Dedifferentiated amniotic fluid mesenchymal stem cell (primary cell): Measurements from ENCODE around the gene APLNR.

Experiments
- DNase-seq: peaks from one replicate; pipeline ENCODE4 v3.0.0-alpha.2; 2016; ENCODE audit errors: extremely low spot score

APLNR gene

DNA sequence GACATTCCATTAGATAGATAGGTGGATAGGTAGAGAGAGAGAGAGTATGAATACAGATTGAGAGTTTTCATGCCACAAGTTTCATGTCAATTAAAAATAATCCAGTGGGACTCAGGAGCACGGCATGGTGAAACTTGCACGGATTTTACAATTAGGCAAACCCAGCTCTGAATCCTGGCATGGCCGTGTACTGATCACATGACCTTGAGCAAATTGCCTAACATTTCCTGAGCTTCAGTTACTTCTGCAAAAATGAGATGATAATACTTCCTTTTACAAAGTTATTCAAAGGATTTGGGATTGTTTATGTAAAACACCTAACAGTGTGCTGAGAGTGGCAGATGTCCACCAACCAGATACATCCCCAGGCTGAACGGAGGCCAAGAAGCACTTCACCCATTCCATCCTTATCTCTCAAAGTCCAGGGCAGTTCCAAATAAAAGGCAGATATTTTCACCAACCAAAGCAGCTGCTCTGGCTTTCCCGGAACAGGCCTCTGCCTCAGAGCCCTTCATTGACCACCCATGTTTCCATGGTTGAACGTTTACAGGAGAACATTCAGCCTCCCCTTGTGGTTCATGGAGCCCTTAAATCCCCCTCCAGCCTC is 17.9 kb downstream of the APLNR start:
- DNase-seq: peak; percentile 22

- DNase-seq: no peak
Observed at GRCh38 chr11:57217053-57217452, 20.0 kb downstream of the APLNR start.

- DNase-seq: no peak
Observed at GRCh38 chr11:57216463-57216862, 20.6 kb downstream of the APLNR start.

DNA sequence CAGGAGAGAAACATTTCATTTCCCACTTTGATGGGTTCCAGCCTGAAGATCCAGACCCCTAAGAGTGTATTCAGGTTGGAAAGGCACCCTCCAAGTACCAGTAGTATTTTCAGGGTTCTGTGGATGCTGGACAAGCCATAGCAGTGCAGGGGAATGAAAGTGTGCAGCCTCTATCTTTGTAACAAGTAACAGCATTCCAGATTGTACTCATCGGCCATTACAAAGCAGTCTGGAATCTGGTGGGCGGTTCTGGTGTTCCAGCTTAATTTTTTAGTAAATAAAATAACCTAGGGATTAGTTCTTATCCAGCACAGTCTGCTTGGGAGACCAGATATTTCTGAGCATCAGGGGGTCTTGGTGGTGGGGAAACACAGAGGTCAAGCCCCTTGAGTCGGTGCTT is 22.6 kb downstream of the APLNR start:
- DNase-seq: peak; percentile 88

DNA sequence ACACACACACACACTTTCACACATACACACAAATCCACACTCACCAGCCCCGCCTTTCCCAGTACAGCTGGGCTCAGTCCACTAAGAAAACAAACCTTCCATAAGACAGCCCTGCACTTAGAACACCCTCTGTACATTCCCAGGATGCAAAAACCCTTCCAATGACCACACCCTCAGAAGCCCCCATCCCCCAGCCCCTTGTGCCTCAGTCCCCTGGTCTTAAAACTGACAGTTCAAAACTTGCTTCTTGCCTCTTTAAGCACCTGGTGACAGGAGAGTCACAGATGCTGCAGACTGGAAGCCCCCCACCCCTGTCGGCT is 23.0 kb downstream of the APLNR start:
- DNase-seq: no peak

GRCh38 chr11:57213342-57214097 is 23.5 kb downstream of the APLNR start:
- DNase-seq: no peak

DNA sequence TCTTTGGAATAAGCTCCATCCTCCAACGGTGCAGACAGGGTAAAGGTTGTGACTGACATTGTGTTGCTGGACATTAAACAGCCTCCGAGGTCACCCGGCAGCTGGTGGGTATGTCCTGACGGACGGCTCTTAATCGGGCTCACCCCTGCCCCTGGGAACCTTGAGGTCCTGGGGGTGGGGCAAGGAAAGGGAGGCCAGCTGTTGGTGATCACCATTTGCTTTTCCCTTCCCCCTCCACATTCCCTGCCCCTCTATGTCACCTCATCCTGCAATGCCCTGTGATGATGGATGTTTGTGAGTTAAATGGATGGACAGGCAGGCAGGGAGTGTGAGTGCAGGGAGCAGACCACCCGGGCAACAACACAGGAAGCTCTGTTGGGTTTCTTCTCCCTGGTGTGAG is 26.3 kb downstream of the APLNR start:
- no peak for DNase-seq

DNA sequence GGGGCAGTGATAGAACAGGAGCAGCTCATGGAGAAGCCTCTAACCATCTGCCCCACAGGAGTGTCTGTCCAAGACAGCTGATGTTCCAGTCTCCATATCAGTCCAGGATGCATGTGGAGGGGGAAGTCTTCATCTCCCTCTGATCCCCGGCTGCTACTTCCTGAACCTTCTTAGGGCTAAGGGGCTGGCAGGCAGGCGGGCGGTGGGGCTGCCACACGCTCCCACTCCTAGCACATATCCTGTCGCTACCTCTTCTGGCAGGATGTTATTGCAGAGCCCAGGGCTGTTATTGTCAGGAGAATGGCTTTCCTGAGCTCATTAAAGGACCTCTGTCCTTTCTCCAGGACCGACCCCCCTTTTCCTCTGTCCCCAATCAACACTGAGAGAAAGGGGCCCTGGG is 29.9 kb downstream of the APLNR start:
- no peak for DNase-seq

GRCh38 chr11:57205041-57205641 is 31.9 kb downstream of the APLNR start:
- peak; percentile 85 for DNase-seq

GRCh38 chr11:57203882-57204480 is 33.1 kb downstream of the APLNR start:
- DNase-seq: no peak

- DNase-seq: no peak
Observed at GRCh38 chr11:57203359-57203758, 33.7 kb downstream of the APLNR start.

DNA sequence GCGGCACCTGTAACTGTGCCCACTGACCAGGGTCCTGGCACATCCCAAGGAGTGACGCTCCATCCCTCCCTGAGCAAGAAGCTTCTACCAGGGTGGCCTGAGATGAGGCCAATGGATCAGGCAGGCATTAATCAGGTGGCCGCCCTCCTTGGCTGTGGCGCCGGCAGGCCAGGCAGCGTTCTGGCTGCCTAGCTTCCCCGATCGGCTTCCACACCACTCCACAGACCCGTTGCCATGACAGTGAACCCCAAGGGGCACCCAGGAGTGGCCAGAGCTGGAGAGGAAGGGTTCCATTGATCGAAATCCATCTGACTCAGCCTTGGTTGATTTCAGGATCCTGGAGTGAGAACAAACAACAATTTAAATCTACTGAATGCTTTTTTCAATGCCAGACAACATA is 34.8 kb downstream of the APLNR start:
- DNase-seq: no peak

DNA sequence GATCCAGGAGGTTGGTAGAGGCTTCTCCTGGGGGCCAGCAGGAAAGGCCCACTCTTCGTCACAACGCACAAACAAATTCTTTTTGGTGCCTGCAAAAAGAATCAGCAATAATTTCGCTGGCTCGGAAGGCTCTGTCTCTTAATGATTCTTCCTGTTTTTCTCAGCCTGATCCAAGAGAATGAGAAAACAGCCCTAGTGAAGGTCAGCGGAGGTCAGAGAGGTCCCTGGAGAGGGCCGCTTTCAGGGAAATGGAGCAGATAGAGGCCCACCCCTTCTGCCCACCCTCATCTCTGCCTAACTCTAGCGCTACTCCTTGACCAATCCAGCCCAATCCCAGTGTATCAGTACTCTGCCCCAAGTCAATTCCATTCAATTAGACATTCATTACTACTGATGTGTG is 36.1 kb downstream of the APLNR start:
- no peak for DNase-seq

DNA sequence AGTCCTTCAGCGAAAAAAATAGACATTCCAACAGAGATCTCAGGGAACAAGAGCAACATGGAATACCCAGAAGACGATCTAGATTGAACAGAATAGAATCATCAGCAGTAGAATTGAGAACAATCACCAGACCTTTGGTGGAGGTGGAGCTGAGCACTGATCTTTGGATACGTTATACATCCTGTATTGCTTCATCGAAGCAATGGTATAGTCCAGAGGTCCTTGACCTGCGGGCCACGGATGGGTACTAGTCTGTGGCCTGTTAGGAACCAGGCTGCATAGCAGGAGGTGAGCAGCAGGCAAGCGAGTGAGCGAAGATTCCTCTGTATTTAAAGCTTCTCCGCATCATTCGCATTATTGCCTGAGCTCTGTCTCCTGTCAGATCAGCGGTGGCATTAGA is 37.7 kb downstream of the APLNR start:
- no peak for DNase-seq

- no peak for DNase-seq
Observed at GRCh38 chr11:57197762-57198161, 39.3 kb downstream of the APLNR start.

GRCh38 chr11:57196596-57196995 is 40.5 kb downstream of the APLNR start:
- no peak for DNase-seq

DNA sequence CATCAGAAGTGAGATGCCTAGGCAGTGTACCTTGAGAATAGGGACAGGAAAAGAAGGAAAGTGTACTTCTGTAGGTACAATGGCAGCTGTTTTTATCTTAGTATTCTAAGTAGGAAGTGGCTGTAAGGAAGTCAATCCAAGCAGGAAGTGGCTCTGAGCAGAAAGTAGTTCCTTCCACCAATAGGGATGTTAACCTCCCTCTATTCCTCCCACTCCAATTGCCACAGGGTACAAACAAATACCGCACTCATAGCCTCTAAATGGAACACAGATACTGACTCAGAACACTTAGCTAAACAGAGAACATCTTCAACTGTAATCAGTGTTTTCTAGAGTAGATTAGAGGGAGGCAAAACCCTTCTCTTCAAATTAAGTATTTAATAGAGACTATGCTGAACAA is 44.7 kb downstream of the APLNR start:
- no peak for DNase-seq

- DNase-seq: no peak
Observed at GRCh38 chr11:57191311-57192219, 45.5 kb downstream of the APLNR start.

GRCh38 chr11:57190548-57190947 is 46.5 kb downstream of the APLNR start:
- no peak for DNase-seq
